Fibroblast of skin of right quadriceps (primary cell): ENCODE data around the gene HDAC4.
"Not testable (repeated sequence)": the region's sequence is repeated elsewhere in the genome, so short reads cannot be mapped to it uniquely, and the experiment has no call there.

ENCODE experiments used
- DNase-seq: peaks from one replicate; pipeline ENCODE4 v3.0.0-alpha.2; 2013

Gene HDAC4

DNA sequence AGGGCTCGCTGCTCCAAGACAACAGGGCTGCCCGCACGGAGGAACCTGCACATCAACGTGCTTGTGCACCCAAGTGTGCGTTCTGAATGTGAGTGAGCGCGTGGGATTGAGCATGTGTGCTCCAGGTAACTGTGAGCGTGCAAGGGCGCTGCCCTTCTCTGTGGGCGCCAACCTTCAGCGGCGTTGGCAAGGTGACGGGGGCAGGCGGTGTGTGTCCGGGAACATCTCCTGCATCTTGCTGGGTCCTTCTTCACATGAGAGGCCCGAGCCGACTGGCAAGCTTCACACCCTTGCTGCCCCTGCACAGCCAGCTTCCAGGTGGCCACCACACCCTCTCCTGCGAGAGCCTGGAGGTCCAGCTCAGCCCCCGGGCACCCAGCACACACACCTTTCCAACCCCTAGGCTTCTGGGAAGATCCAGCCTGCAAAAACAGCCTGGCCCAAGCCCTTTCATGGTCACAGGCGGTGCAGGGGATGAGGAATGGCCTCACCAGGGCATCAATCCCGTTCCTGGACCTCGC is 220.9 kb downstream of the HDAC4 start:
- no peak for DNase-seq

DNA sequence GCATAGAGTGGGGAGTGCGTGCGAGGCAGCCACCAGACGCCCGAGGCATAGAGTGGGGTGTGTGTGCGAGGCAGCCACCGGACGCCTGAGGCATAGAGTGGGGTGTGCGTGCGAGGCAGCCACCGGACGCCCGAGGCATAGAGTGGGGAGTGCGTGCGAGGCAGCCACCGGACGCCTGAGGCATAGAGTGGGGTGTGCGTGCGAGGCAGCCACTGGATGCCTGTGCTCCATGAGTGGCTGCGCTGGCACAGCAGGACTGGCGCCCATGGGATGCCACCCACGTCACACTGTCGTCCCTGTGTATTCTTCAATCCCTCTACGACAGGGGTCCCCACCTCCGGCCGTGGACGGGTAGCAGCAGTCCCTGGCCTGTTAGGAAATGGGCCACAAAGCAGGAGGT is 221.9 kb downstream of the HDAC4 start:
- DNase-seq, result no peak

DNA sequence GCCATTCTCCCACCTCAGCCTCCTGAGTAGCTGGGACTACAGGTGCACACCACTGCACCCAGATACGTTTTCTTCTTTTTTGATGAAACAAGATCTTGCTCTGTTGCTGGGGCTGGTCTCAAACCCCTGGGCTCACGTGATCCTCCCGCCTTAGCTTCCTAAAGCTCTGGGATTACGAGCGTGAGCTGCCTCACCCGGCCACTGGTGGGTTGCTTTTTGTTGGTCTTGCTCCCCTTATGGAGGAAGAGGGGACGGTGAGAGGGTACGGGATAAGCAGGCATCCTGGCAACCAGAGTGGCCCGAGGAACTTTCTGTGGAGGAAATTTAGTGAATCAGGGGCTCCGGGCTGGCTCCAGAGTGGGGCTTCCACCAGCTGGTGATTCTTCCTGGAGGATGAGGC is 222.3 kb downstream of the HDAC4 start:
- no peak for DNase-seq

DNA sequence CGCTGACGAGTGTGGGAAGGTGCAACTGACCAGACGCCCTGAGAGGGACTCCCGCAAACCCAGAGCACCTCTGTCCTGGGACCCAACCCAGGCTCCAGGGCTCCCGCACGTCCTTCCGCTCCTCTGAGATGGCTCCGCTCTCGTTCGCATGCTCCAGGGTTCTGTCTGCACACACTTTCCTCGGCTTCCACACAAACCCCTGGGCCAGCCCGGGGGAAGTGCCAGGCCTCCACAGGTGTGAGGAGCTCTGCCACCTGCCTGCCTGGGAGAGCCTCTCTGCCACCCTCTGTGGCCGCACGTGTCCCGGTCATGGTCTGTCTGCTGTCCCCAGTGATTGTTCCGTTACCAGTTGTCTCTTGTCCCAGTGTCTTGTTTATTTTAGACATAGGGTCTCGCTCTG is 222.9 kb downstream of the HDAC4 start:
- DNase-seq, result no peak

DNA sequence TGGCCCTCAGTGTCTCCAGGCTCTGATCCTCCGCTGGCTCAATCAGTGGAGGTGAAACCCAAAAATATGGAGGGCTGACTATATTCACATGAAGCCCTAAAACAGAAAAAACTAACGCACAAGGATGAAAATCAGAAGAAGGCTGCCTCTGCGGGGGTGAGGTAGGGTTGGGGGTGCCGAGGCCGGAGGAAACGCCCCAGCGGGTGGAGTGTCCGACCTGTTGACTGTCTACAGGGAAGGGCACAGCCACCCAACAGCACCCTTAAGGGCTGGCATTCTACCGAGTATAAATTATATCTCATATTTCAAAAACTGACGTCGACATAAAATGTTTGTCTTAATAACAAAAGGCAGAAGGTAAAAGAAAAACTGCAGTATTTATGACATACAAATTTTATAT is 223.5 kb downstream of the HDAC4 start:
- DNase-seq, result no peak

DNA sequence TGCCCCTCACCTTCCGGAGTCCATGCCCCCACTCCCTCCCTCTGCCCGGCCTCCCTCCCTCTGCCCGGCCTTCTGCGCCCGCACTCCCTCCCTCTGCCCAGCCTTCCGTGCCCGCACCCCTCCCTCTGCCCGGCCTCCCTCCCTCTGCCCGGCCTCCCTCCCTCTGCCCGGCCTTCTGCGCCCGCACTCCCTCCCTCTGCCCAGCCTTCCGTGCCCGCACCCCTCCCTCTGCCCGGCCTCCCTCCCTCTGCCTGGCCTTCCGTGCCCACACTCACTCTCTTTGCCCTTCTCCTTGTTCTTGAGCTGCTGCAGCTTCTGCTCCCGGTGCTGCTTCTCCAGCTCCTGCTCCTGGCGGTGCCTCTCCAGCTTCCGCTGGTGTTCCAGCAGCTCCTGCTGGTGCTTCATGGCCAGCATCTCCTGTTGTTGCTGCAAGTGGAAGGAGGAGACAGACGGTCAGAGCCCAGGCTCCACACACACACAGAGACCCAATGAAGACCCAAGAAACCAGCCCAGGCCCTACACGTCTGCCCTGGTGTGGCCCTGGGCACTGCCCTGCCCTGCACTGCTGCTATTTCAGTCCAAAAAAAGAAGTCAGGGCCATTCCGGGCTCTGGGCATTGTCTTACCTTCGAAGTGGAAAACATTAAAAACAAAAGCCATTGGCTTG is 224.5 kb downstream of the HDAC4 start:
- DNase-seq, result not testable (repeated sequence)

DNA sequence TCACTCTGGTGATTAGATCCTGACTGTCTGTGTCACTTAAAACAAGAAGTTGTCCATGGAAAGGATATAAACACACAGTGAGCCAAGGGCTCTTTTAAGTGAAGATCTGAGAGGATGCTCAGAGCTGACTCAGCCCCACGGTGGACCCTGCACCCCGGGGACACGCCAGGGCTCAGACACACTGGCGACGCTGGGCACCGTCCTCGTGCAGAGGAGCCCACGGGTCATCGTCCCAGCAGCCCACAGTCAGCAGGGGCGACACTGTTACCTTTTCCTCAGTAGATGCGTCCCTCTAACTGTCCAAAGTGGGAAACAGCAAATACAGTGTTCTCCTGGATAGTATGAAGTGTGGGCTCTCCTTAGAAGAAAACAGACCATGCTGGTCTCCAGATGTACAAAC is 225.6 kb downstream of the HDAC4 start:
- no peak for DNase-seq

DNA sequence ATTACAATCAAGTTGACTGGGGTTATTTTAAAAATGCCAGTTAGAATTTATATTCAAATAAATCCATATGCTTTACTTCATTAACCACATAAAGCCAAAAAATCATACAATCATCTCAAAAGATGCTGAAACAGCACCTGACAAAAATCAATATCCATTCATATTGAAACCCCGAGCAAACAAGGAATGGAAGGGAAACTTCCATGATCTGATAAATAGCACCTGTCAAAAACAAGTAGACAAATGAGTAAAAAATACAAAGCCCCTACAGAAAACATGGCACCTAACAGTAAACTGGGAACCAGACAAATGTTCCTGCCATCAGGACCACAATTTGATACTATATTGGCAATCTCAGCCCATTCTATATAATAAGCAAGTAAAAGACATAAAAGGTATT is 227.5 kb downstream of the HDAC4 start:
- DNase-seq, result no peak

DNA sequence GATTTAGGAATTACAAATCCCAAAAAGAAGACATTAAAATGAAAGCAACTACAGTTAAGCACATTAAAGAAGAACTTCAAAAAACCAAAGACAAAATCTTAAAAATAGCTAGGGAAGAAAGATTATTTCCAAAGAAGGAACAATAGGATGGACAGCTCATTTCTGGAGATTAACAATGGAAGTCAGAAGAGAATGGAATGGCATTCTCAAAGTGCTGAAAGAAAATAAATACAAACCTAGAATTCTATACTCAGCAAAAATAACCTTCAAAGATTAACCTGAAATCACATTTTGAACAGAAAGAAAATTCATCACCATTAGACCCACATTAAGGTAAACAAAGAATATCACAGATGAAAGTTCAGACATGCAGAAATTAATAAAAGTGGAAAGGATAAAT is 229.2 kb downstream of the HDAC4 start:
- DNase-seq, result no peak

DNA sequence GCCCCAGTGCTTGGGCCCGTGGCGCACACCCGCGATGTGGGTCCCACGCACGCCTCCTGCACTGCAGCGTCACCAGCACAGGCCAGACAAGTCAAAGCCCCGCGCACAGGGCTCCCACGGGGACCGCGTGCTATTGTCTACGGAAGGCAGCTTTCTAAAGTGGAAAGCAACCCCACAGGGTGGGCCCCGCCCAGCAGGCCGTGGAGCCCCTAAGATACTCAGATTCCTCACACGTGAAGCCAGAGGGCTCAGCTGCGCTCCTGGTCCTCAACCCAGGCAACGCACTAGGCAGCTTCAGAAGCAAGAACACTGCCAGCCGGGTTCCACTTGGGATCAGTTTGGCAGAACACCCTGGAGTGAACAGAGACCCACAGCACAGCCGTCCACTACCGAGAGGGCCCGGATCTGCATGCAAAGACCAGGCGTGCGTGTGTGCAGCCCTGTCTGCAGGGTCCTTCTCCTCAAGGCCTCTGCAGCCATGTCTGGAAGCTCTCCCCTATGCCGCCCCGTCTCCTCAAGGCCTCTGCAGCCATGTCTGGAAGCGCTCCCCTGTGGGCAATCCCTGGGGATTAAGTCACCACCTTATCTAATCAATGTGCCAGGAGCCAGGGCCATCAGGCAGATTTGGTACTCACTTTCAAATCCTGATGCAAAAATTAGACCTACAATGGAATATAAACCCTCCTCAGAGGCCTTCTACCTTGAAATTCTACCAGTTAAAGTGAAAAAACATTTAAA is 231.3 kb downstream of the HDAC4 start:
- DNase-seq, result no peak

DNA sequence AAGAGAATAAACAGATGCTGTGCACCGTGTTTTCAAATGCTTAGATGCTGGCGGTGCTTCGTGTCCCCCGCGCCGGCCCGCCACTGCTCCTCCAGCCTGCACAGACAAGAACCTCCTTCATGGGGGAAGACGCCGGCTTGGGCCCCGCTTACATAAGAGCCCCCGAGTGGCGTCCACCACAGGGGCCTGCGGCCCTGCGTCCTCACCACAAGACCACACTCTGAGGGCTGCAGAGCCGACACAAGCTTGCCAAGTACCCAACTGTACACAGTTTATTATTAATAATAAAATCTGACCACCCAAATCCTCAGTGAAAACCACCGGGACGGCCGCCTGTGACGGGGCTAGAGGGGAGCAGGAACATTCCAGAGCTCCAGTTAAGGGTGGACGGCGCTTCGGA is 232.2 kb downstream of the HDAC4 start:
- no peak for DNase-seq

DNA sequence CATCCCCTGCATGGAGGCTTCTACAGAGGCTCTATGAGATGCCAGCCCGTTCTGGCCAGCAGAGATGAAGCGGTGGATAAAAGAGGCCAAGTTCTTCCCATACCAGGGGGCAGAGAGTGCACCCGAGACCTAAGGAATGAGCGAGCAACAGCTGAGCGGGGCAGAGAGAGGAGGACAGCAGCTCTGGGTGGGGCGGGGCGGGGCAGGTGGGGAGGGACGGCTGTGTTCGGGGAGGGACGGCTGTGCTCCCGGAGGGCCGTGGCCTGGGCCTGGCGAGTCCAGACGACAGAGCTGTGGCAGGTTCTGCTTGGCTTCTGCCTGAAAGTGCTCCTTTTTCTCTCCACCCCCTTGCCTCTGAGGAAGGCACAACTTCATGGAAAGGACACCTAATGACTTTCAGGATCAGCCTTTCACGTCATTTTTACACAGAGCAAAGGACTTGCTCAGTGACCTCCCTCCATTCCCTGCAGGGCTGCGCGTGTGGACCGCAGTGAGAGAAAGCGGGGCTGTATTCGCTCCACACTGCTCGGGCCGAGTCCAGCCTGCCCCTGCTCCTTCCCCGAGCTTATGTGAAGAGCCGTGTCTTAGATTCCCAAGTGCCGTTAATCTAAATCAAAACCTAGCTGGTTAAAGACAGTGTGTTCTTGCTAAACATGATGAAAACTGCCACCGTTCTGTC is 232.9 kb downstream of the HDAC4 start:
- DNase-seq, result no peak

DNA sequence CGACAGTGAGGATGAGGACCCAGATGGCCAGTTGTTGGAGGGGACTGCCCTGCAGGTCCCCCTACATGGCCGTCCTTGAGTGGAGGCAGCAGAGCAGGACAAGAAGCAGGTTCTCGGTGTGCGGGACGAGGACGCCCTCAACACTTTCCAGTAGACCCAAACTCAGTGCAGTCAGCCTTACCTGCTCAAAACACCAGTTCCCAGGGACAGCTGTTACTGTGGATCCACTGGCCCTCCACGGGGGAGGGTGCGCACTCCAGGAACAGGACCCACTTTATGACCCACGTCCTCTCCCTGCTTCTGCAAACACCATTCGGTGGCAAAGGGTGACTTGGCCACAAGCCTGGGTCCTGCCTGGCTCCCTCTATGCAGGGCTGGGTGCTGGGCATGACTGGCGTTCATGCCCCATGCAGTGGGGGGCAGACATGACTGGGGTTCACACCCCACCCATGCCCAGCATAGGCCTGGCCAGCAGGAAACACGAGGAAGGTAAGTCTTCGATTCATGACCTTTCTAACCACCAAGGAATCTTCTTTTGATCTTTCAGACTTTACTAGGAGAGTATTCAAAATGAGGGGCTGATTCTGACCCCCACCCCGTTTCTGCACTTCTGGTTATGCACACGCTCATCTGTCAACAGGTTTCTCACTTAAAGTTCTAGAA is 233.7 kb downstream of the HDAC4 start:
- DNase-seq, result no peak

DNA sequence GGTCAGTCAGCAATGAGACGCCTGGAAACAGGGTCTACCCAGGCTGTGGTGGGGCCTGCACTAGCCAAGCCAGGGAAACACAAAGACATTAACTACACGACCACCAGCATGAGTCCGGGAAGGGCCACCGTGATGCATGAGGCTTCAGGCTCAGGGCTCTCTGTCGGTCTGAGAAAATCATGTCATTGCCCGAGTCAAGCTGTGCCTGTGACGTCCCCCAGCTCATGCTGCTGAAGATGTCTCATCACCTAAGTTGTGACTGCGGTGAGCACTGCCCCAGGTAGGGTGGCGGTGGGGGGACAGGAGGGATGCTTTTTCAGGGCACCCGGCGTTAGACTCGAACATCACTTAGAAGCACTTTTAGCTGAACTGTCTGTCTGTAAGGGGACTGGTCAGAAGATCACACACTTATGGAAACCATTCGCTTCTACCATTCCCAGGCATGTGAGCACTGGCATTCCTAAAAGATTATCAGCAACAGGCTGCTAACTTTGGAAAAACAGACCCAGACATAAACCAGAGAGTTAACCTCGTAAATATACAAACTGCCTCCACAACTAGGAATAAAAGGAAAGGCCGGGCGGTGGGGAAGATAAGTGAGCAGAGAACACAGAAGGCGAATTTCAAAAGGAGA is 234.5 kb downstream of the HDAC4 start:
- no peak for DNase-seq

DNA sequence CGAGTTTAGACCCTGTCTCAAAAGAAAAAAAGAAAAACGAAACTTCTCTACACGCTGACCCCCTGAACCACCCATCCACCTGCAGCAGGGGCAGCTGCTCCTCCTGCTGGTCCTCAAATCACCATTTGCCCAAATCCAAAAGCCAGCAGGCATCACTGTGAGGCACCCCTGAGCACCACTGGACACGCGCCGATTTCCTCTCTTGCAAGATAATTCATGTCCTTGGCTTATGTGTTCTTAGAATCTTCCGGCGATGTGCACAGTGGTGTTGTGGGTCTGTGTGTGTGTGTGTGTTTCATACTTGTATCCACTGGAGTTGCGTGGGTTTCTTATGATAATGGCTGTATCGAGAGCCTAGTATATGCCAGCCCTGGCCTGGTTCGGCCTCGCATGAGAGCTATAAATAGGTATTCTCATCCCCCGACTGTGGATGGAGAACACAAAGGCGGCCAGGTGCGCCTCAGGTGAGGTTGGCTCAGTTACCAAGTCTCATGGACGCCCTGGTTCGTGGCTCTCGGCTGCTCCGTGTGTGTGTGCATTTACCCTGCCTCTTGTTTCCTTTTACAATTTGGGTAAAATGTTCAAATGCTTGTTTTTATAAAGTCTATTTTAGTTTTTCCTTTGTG is 235.5 kb downstream of the HDAC4 start:
- no peak for DNase-seq

DNA sequence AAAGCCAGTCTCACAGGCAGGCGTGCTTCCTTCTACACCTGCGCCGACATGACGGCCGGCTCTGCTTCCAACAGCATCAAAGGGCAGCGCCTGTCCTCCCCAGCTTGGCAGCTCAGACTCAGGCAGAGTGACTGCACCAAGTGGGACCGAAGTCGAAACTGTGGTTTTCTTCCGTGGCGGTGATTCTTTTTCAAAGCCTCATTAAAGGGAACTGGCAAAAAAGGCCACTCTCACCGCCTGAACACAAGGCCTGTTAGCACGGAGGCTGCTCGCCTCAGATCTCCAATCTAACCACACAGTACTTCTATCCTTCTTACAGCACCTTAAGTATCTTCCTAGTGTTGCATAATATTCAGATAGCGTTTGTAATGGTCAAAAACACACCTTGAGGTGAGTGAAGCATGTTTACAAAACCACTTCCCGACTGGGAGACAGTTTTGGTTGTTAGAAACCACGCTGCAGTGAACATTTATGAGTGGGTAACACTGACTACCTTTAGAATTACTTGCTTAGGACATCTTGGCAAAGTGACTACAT is 236.4 kb downstream of the HDAC4 start:
- no peak for DNase-seq

DNA sequence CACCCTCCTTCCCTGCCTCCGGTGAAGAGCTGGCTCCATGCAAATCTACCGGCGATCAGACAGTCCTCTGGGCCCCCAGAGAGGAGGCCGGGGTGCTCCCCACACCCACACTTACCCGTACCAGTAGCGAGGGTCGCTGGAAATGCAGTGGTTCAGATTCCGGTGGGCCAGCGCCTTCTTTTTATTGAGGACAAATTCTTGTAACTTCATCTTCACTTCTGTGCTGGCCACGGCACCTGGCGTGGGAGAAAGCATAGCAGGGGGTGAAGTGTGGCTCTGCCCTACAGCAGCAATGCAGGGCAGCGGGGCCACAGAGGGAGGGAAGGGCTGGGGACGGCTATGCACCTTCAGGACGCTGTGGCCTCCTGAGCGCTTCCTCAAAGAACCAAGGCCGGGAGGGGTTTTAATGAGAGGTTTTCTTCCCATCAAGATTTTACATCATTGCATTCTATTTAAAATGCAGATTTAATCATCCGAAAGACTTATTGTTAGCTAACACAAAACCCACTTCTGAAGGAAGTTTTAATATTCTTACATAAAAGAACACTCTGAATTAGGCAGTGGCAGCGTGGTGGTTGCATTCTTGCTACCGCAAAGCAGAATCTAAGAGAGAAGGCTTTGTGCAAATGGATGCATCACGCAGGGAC is 237.0 kb downstream of the HDAC4 start:
- DNase-seq, result no peak

DNA sequence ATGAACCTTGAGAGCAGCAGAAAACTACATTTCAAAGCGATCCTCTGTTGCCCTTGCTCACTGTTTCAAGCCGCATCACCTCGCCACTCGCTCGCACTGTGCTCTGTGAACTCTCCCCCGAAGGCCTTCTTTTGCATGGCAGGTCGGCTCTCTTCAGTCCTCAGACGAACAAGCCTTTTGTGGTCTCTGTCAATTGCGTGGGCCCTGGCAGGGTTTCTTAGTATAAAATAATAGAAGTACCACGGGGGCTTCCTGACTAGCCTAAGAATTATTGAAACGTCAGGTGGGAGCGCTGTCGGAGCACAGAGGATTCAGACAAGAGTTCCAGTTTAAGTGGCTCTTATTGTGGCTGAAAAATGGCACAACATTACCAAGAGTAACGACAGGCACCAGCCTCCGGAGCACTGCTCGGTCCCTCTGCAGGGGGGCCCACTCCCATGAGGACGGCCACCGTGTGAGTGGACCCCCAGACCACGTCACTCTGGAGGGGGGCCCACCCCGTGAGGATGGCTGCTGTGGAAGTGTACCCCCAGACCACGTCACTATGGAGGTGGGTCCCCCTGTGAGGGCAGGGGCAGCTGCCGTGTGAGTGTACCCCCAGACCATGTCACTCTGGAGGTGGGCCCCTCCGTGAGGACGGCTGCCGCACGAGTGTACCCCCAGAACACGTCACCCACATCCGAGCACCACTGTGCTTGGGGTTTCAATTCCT is 237.7 kb downstream of the HDAC4 start:
- DNase-seq, result no peak

DNA sequence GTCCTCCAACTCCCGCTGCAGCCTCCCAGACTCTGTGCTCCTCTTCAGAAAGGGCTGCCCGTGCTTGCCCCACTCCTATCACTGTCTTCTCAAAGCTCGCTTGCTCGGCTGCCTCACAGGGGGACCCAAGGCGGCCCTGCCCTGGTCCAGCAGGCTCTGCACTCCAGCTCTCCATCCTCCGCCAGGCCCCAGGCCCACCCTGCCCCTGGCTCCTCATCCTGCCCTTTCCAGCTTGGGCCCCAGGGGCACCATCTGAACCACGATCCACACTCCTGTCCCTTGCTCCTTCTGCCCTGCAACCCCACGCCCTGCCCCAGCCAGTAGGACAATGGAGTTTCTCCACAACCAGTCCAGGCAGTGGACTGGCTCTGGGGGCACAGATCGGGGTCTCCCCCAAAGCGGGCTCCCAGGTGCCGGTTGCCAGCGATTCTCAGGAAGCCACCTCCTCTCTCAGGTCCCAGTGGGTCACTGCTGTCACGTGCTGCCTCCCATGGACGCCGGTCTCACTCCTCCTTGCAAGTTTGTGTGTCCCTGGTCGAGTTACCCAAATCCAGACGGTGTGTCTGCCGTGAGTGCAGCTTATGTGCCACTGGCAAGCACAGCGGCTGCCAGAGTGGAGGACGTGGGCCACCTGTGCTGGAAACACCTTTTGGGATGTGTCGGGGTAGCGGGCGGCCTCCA is 238.5 kb downstream of the HDAC4 start:
- DNase-seq, result no peak

DNA sequence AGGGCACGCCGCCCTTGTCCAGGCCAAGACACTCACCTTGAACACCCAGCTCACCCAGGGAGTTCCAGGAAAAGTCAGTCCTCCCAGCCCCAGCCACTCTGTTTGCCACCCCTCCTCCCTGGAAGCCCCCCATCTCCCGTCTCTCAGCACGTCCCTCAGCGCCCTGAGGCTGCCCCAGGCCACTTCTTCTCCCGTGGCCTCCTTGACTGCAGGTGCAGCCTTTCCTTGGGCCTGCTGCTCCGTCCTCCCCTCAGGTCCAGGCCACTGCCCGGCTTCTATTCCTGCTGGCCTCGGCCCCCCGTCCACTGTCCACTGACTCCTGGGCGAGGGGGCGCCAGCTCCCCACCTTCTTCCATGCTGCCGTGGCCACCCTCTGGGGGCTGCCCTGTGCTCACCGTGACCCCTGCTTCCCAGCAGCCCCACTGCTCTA is 239.1 kb downstream of the HDAC4 start:
- DNase-seq, result no peak
